NCI-H2107 treated with DMSO at 0.1 percent for 48 hours (cell line): ENCODE data around the gene PDIA6.
"Not testable (repeated sequence)": the region's sequence is repeated elsewhere in the genome, so short reads cannot be mapped to it uniquely, and the experiment has no call there.

Experiments
- DNase-seq: peaks from one replicate; lab custom pipeline; 2025; ENCODE audit not compliant: unreplicated experiment; lab: John Stamatoyannopoulos, UW

Gene PDIA6

DNA sequence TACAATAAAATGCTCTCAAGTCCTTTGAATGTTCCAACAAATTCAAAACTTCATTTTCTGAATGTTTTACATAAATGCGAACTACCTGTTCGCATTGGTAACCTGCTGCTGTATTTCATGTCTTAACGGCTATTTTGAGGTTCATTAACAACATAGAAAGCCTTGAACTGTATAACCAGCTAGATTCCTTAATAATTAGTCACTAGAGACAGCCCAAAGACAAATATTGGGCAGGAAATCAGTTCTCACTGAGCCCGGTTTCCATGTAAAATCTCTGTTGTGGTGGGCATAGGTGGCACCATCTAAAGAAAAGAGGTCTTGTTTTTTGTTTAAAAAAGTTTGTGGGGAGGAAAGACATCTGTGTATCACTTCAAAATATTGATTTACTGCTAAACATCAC, 29.2 kb downstream of the PDIA6 start:
- DNase-seq = no peak

- DNase-seq = no peak
These were observed 30.8 kb downstream of the PDIA6 start for GRCh38 chr2:10781746-10782145.

DNA sequence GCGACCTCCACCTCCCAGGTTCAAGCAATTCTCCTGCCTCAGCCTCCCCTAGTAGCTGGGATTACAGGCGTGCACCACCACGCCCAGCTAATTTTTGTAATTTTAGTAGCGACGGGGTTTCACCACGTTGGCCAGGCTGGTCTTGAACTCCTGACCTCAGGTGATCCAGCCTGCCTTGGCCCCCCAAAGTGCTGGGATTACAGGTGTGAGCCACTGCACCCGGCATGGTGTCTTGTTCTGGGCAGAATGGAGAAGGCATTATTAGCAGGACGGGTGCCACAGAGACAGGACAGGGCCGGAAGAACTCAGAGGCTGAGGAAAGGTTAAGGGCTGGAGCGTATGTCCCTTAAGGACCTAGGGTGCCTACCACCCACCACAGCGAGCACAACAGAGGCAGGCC, 31.8 kb downstream of the PDIA6 start:
- not testable (repeated sequence) for DNase-seq

DNA sequence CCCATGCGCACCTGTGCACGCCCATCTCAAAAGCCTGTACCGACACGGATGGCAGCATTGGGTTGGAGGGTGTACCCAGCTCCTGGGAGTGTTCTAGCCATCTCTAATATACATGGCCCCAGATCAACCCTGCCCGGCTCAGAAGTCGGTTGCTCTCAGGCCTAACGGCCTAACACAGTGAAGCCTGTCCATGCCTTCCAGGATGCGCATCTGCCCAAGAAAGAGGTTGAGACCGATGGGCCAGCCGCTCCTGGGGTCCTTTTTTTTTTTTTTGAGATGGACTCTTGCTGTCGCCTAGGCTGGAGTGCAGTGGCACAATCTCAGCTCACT, 32.1 kb downstream of the PDIA6 start:
- DNase-seq = no peak

- no peak for DNase-seq
These were observed 32.7 kb downstream of the PDIA6 start for GRCh38 chr2:10779776-10780490.

DNA sequence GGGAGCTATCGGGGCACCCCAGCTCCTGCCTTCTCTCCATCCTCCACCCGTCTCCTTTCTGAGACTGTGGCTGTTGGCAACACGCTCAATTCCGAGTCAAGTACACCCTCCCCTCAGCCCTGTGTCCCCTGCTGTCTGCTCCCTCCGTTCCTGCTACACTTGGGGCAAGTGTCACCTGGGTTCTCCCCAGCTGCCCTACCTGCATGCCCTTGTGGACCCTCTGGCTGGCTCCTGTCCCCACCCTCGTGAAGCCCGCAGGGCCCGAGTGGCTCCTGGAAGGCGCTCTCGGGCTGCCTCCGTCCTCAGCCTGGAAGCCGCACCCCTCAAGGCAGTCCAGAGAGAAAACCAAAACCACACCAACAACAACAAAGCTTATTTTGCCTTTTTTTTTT, 33.9 kb downstream of the PDIA6 start:
- DNase-seq = no peak

DNA sequence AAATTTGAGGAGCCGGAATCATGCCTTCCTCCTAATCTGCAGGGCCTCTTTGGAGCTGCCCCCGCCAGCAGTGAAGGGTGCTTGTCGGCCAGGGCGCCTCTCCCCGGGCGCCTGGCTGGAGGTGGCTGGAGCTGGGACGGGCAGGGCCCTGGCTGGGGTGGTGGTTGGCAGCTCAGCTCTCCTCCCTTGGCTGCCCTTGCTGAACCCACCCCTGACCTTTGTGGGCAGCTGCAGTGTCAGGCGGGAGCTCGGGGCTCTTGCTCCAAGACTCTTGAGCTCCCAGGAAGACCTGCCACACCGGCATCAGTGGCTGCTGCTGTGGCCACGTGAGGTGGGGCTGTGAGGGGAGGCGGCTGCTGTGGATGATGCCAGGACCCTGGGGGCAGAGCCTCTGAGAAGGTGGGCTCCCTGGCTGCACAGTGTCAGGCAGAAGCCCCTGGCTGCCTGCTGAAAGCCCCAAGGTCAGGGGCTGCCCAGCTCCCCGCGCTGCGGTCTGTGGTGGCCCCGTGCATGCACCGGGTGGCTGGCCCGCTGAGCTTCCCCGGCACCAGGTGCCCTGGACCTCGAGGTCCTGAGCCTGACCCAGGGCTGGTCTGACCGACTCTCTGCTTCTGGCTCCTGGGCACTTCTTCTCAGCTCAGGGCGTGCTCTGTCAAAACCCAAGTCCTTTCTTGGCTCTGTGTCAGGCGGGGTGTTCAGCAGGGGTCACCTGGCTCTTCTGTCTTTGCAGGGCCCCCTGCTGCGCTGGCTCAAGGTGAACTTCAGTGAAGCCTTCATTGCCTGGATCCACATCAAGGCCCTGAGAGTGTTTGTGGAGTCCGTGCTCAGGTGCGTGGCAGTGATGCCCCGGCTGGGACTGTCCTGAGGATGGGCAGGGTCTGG, 34.5 kb downstream of the PDIA6 start:
- no peak for DNase-seq

DNA sequence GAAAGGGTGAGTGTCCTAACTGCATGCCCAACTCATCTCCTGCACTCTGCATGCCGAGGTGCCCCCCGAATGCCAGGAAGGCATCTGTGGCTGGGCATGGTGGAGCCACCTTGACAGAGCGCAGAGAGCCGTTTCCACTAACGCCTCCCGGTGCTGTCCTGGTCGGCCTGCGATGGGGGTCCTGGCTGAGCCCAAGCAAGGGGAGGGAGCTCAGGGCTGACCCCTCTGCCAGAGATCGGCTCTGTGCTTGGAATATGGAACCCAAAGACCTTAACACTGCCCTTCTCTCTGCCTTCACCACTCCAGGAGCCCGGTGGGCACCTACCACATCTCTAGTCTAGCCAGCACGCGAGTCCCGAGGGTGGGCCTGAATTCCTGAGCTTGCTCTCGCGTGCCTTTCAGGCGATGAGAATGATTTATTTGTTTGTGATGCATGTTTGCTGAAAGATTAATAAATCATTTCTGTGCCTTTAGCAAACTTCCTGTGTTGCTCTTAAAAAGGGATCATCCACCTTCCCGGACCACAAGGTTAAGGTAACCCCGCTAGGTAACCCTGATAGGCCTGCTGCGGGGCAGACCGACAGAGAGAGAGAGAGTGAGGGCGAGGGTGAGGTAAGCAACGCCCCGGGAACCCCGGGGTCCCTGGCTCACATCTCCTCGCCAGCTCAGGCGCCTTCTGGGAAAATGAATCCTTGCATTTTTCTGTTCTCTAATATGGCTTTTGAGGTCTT, 35.3 kb downstream of the PDIA6 start:
- DNase-seq = no peak

DNA sequence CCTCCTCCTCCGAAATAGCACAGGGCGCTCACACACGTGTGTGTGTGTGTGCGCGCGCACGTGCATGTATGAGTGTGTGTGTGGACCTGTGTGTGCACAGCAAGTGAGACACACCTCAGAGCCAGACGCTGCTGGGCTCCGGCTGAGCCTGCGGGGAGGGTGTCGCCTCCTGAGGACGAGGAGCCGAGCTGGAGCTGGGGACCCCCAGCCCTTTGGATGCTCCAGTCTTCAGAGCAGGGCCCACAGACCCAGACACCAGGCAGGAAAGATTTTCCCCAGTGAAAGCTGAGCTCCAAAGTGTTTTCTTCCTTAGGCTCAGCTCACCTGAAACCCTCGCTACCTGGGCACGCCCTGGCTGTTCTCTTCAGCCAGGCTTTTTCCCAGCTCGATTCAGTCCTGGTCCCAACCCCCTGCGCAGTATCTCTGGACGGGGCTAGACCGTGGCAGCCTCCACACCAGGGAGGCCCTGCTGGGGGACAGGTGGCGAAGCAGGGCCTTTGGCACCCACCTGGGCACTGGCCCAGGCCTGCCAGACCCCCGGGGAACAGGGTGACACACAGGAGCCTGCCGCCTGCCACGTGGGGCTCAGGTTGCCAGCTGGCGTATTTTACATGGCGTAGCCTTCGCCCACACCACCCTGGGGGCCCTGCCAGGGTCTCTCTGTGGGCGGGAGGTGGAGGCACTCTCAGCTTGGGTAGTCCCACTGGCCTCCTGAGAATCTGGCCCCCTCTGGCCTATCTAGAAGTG, 36.2 kb downstream of the PDIA6 start:
- DNase-seq = no peak

GRCh38 chr2:10775831-10776230, 36.8 kb downstream of the PDIA6 start:
- no peak for DNase-seq

- no peak for DNase-seq
These were observed 37.4 kb downstream of the PDIA6 start for GRCh38 chr2:10775021-10775780.

- no peak for DNase-seq
These were observed 38.2 kb downstream of the PDIA6 start for GRCh38 chr2:10774394-10774793.

DNA sequence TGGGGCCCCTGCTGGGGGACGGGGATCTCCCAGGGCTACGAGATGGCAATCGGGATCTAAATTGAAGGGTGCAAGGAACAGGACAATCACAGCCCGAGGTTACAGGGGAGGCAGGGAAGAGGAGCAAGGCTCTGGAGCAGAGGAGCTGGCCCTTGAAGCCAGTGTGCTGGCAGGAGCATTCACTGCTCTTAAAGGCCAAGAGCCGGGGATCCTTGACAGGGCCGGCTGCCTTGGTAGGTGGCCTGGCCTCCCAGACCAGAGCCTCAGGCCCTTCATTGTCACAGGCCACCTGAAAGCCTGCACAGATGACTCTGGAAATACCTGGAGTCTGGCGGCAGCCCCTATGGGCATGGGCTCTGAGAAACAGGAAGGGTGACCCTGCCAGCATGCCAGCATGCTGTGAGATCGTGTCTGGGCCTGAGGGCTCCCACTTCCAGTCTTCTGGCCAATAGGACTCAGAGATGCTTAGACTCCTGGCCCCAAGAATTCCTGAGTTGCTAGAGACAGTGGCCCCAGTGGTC, 38.7 kb downstream of the PDIA6 start:
- no peak for DNase-seq

GRCh38 chr2:10772868-10773215, 39.7 kb downstream of the PDIA6 start:
- no peak for DNase-seq

- DNase-seq = no peak
These were observed 40.3 kb downstream of the PDIA6 start for GRCh38 chr2:10772201-10772867.

DNA sequence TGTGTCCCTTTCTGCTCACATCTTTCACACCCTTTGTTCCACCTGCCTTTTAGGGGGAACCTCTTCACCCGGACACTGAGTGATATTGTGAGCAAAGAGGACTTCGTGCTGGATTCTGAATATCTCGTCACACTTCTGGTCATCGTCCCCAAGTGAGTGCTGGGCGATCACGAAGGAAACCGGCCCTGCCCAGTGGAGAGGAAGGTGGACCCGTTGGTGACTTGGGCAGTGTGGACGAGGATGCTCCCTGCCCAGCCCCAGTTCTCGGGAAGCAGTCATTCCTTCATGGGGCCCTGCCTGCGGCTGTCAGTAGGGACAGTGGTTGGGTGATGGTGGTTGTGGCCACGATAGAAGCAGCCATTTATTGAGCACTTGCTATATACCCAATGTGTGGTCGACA, 40.8 kb downstream of the PDIA6 start:
- DNase-seq = no peak

DNA sequence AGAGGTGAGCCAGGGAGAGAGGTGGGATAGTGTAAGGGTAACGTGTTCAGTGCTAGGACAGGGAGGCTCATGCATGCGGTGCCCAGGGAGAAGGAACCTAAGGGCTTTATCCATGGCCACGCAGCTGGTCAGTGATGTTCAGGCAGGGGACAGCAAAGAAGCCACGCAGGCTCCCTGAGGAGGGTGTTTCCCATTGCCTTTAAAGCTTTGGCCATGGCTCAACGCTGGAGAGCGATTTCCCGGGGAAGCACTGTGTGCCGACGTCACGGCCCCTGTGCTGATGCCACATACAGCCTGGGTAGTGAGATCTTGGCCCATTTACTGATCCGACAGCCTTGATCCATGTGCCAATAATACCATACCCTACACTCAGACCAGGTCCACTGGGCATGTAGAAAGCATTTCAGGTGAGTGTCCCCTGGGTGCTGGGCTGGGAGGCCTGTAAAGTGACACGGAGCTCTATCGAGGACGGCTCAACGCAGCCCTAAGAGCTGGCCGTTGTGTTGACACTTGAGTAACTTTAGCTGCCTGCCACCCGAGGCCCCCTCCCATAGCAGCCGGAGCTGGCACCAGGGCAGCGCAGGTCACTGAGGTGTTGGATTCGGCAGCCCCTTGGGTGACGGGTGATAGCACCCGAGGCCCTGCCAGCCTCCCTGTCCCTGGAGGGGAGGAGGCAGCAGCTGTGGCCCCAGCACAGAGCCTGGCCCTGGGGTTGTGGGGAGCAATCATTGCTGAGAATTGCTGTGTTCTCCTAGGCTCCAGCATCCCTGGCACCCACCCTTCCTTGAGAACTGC, 41.4 kb downstream of the PDIA6 start:
- no peak for DNase-seq

GRCh38 chr2:10768063-10768507, 44.5 kb downstream of the PDIA6 start:
- peak; percentile 18 for DNase-seq

DNA sequence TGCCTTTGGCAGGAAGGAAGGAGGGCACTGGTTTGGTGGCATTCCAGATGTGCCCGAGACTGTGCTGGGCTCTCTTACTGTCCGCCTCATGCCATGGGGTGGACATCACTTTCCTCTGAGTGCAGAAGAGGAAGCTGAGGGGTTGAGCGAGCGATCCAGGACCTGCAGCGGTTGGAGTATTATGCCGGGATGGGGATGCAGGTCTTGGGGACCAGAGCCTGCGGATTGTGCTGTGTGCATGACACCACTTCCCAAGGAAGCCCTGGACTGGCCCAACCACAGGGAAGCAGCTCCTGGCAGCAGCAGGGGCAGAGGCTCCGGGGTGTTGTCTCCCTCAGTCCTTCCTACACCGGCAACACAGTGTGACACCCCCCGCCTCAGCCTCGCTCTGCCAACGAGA, 46.7 kb downstream of the PDIA6 start:
- DNase-seq = no peak
